Measurements from ENCODE around the gene C11orf52. TPM values are rescaled to one million over a fixed set of nuclear protein-coding genes. Genes with fewer than 3 reads are reported as not detected.

C11orf52 gene
- total RNA-seq, 2 experiments from 2014 or later: not detected

GRCh38 chr11:111963931-111964340 is 45.2 kb downstream of the C11orf52 start:
- peaks cover 6% of the 10 kb centered on the region for H3K36me3 Mint-ChIP-seq (ENCODE audit: low read depth)
- no peaks in the 10 kb centered on the region for H3K27me3 Mint-ChIP-seq (ENCODE audit: low read depth)
- intact Hi-C loops (cut with micrococcal nuclease): no loop called here
- no peaks in the 10 kb centered on the region for H3K9me3 Mint-ChIP-seq
- H3K27ac Mint-ChIP-seq: no peak overlapping the region
- CTCF ChIA-PET: interaction anchor here (0.9 to 1.1 kb wide), 2 partner anchors 26 to 86 kb away, joined by 3 to 4 read pairs; partner anchors contain the start of gene DIXDC1
- H3K4me1 Mint-ChIP-seq (ENCODE audit: low read depth): no peaks in the 10 kb centered on the region
- DNase-seq: no peak
- no peak overlapping the region for H3K4me3 Mint-ChIP-seq

GRCh38 chr11:111966678-111967077 is 48.0 kb downstream of the C11orf52 start:
- intact Hi-C loops (cut with micrococcal nuclease): no loop called here
- H3K27me3 Mint-ChIP-seq (ENCODE audit: low read depth): no peaks in the 10 kb centered on the region
- H3K36me3 Mint-ChIP-seq (ENCODE audit: low read depth): peaks cover 8% of the 10 kb centered on the region
- CTCF ChIA-PET: no interaction called here
- no peaks in the 10 kb centered on the region for H3K9me3 Mint-ChIP-seq
- no peak overlapping the region for H3K4me3 Mint-ChIP-seq
- H3K27ac Mint-ChIP-seq: no peak overlapping the region
- DNase-seq: no peak
- no peaks in the 10 kb centered on the region for H3K4me1 Mint-ChIP-seq (ENCODE audit: low read depth)

DNA sequence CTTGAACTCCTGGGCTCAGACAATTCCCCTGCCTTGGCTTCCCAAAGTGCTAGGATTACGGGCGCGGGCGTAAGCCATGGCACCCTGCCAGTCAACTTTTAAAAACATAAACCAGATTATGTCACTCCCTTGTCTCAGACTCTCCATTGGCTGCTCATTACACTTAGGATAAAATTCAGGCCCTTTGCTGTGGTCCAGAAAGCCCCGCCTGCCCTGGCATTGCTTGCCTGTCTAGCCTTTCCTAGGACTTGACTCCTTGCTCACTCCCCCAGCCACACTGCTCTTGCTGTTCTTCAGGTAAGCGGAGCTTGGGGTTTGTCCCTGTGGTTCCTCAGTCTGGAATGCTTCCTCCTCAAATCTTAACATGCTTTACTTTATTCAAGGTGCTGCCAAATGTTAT is 48.9 kb downstream of the C11orf52 start:
- Mint-ChIP-seq H3K27me3 (ENCODE audit: low read depth) (no peaks in the 10 kb centered on the region), H3K9me3 (no peaks in the 10 kb centered on the region), H3K4me1 (ENCODE audit: low read depth) (no peaks in the 10 kb centered on the region), H3K4me3 (no peak overlapping the region), H3K36me3 (ENCODE audit: low read depth) (peaks cover 8% of the 10 kb centered on the region), H3K27ac (no peak overlapping the region)
- intact Hi-C loops (cut with micrococcal nuclease): no loop called here
- CTCF ChIA-PET: no interaction called here
- DNase-seq: no peak

- CTCF ChIA-PET: interaction anchor here (0.6 kb wide), 1 partner anchor 97 kb away, joined by 4 read pairs; no protein-coding TSS in a partner anchor
- Mint-ChIP-seq H3K9me3 (no peaks in the 10 kb centered on the region), H3K36me3 (ENCODE audit: low read depth) (peaks cover 8% of the 10 kb centered on the region), H3K27me3 (ENCODE audit: low read depth) (no peaks in the 10 kb centered on the region), H3K4me1 (ENCODE audit: low read depth) (no peaks in the 10 kb centered on the region), H3K27ac (no peak overlapping the region), H3K4me3 (no peak overlapping the region)
- intact Hi-C loops (cut with micrococcal nuclease): no loop called here
- no peak for DNase-seq
Measured at GRCh38 chr11:111969344-111969743, 50.6 kb downstream of the C11orf52 start.

DNA sequence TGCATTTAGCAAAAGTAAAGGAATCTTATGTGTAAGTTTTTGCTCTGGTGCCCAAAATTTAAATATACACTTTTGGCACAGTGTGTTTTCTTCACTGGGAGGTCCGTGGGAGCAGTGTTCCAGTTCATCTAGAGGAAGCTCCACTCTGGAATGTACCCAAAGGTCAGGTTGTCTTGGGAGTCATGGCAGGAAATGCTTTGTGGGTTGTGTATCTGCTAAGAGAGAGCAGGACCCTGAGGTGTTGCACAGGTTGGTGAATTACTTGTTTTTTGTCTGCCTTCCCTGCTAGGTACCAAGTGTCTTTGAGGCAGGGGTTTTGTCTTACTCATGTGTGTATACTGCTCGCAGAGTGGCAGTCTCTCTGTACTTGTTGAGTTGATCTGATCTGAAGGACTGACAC is 55.7 kb downstream of the C11orf52 start:
- H3K36me3 Mint-ChIP-seq (ENCODE audit: low read depth): peaks cover 2% of the 10 kb centered on the region
- CTCF ChIA-PET: interaction anchor here (1.9 kb wide), 1 partner anchor 42 kb away, joined by 10 read pairs; no protein-coding TSS in a partner anchor
- no peak for DNase-seq
- intact Hi-C loops (cut with micrococcal nuclease): no loop called here
- no peak overlapping the region for H3K27ac Mint-ChIP-seq
- no peak overlapping the region for H3K4me3 Mint-ChIP-seq
- H3K27me3 Mint-ChIP-seq (ENCODE audit: low read depth): peaks cover 23% of the 10 kb centered on the region
- no peaks in the 10 kb centered on the region for H3K9me3 Mint-ChIP-seq
- H3K4me1 Mint-ChIP-seq (ENCODE audit: low read depth): peaks cover 7% of the 10 kb centered on the region

DNA sequence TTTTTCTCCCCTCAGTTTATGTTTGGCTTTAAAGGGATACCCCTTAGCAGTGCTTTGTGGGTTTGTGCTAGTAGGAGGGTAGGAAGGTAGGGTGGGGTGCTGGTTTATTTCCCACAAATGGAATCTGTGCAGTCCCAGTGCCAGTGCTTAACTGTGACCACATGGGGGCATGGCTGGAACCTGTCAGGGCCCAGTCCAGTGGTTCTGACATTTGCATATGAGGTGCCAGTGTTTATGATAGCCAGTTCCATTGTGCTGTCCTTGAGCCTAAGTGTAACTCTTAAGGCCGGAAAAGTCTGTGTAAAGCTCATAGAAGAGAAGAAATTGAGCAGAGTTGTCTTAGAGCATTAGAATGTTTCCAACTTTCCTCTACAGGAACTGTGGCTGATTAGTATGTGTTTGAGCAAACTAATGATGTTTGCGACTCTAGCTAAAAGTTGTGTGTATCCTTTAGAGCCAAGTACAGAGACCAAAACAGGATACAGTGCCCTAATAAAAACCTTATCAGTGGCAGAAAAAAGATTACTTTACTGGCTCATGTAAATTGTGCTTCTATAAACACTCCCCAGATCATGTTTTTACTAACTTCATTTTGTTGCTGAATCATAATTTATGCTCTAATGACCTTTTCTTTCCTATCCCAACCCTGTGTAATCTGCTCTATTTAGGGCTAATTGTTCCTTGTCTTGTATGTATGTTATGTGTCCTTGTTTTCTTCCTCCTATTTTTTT is 56.5 kb downstream of the C11orf52 start:
- CTCF ChIA-PET: interaction anchor here (0.6 kb wide), 1 partner anchor 55 kb away, joined by 3 read pairs; no protein-coding TSS in a partner anchor
- peaks cover 30% of the 10 kb centered on the region for H3K27me3 Mint-ChIP-seq (ENCODE audit: low read depth)
- no peak overlapping the region for H3K4me3 Mint-ChIP-seq
- peaks cover 7% of the 10 kb centered on the region for H3K4me1 Mint-ChIP-seq (ENCODE audit: low read depth)
- no peak overlapping the region for H3K27ac Mint-ChIP-seq
- intact Hi-C loops (cut with micrococcal nuclease): no loop called here
- H3K9me3 Mint-ChIP-seq: no peaks in the 10 kb centered on the region
- H3K36me3 Mint-ChIP-seq (ENCODE audit: low read depth): peaks cover under 1% of the 10 kb centered on the region
- DNase-seq: no peak

GRCh38 chr11:111976119-111976766 is 57.5 kb downstream of the C11orf52 start:
- CTCF ChIA-PET: interaction anchor here (0.6 kb wide), 1 partner anchor 35 kb away, joined by 4 read pairs; no protein-coding TSS in a partner anchor
- Mint-ChIP-seq H3K9me3 (no peaks in the 10 kb centered on the region), H3K4me3 (peak overlapping the region; percentile 43), H3K4me1 (ENCODE audit: low read depth) (peaks cover 7% of the 10 kb centered on the region), H3K36me3 (ENCODE audit: low read depth) (no peaks in the 10 kb centered on the region), H3K27me3 (ENCODE audit: low read depth) (peaks cover 30% of the 10 kb centered on the region), H3K27ac (no peak overlapping the region)
- intact Hi-C loops (cut with micrococcal nuclease): no loop called here
- DNase-seq: no peak

Other genes with a start within 250 kb of the C11orf52 start
- 10 to 100 TPM; 36.7 to 43.8 TPM for gene PPP2R1B, start 152.5 kb upstream of the C11orf52 start, total RNA-seq
- gene ALG9, start 47.3 kb upstream of the C11orf52 start, total RNA-seq: 10 to 100 TPM; 21.3 to 21.9 TPM
- gene FDXACB1, start 39.7 kb upstream of the C11orf52 start, total RNA-seq: 1 to 10 TPM; 3.4 to 3.8 TPM
- gene CFAP68, start 39.4 kb upstream of the C11orf52 start, total RNA-seq: 10 to 100 TPM; 31.5 to 33.2 TPM
- gene CRYAB, start 7.1 kb upstream of the C11orf52 start, total RNA-seq: not detected
- gene HSPB2, start 6.2 kb upstream of the C11orf52 start, total RNA-seq: not detected
- 1 to 10 TPM; 3.5 to 4.3 TPM for gene DIXDC1, start 18.4 kb downstream of the C11orf52 start, total RNA-seq
- 10 to 100 TPM; 34.2 to 36.8 TPM for gene DLAT, start 106.5 kb downstream of the C11orf52 start, total RNA-seq
- under 1 TPM; 0.35 to 0.50 TPM for gene PIH1D2, start 155.1 kb downstream of the C11orf52 start, total RNA-seq
- 10 to 100 TPM; 14.8 to 19.6 TPM for gene NKAPD1, start 155.4 kb downstream of the C11orf52 start, total RNA-seq
- 10 to 100 TPM; 35.4 to 41.7 TPM for gene TIMM8B, start 167.8 kb downstream of the C11orf52 start, total RNA-seq
- gene SDHD, start 168.0 kb downstream of the C11orf52 start, total RNA-seq: 100 to 1,000 TPM; 101 to 115 TPM
- gene IL18, start 245.2 kb downstream of the C11orf52 start, total RNA-seq: not detected
- gene TEX12, start 248.5 kb downstream of the C11orf52 start, total RNA-seq: not detected

Measured in activated naive CD4-positive, alpha-beta T cell treated with anti-CD3 and anti-CD28 coated beads for 36 hours (primary cell).